H1 (cell line): ENCODE measurements around the gene KMT5C. TPM values are rescaled to one million over a fixed set of nuclear protein-coding genes. Genes with fewer than 3 reads are reported as not detected.

Experiments
- CTCF ChIA-PET: fragments of 300-600 bp; sonication (Branson Sonifier 250); formaldehyde crosslinking; loops from one replicate; lab custom pipeline; 2021; ENCODE audit not compliant: partially characterized antibody; lab: Charles Lee
- POLR2A ChIA-PET: fragments of 300-600 bp; sonication (Branson Sonifier 250); formaldehyde crosslinking; loops from one replicate; lab custom pipeline; 2021; ENCODE audit warnings: inconsistent platforms; ENCODE audit not compliant: partially characterized antibody; lab: Charles Lee
- DNase-seq, 2 experiments: peaks; one replicate each; pipeline versions ENCODE4 v3.0.0 to v3.0.0-alpha.2; 2010 to 2022; ENCODE audit warnings: low spot score in 2 of 2, low read depth in 1 of 2, mixed read lengths in 1 of 2
- FAIRE-seq: peaks from 2 replicates; lab custom pipeline; 2011; peaks lifted over from hg19 to GRCh38; lab: Jason Lieb, UNC
- H2AFZ ChIP-seq: 2 replicates; pipeline ENCODE4 v1.8.1; 2012; ENCODE audit warnings: low read length, inconsistent platforms
- H2AK5ac ChIP-seq: 2 replicates; pipeline ENCODE4 v1.6.1; 2013; ENCODE audit warnings: low read depth, low read length
- H2BK120ac ChIP-seq: replicated peaks from 2 replicates; pipeline ENCODE3; 2013; ENCODE audit warnings: low read depth, low read length, inconsistent platforms
- H2BK12ac ChIP-seq: 2 replicates; pipeline ENCODE4 v1.6.1; 2013; ENCODE audit warnings: low read depth, low read length
- H2BK15ac ChIP-seq: 2 replicates; pipeline ENCODE4 v1.6.1; 2013; ENCODE audit warnings: low read length
- H2BK20ac ChIP-seq: 2 replicates; pipeline ENCODE4 v1.6.1; 2013; ENCODE audit warnings: low read length
- H2BK5ac ChIP-seq: 2 replicates; pipeline ENCODE4 v1.6.1; 2013; ENCODE audit warnings: low read depth, low read length
- H3K14ac ChIP-seq: 2 replicates; pipeline ENCODE4 v1.6.1; 2013; ENCODE audit warnings: inconsistent platforms; ENCODE audit not compliant: insufficient read length
- H3K18ac ChIP-seq: 2 replicates; pipeline ENCODE4 v1.6.1; 2013; ENCODE audit warnings: low read length; ENCODE audit errors: extremely low read depth
- H3K23ac ChIP-seq: 2 replicates; pipeline ENCODE4 v1.6.1; 2013; ENCODE audit warnings: inconsistent platforms; ENCODE audit not compliant: insufficient read length
- H3K23me2 ChIP-seq: 2 replicates; pipeline ENCODE4 v1.6.1; 2013; ENCODE audit warnings: low read depth, low read length
- H3K27ac ChIP-seq: 2 replicates; pipeline ENCODE4 v1.6.1; 2011; ENCODE audit warnings: low read depth, low read length, inconsistent platforms
- H3K27me3 ChIP-seq, 4 experiments: replicated peaks in 1 of 4; 1 replicate in 1 of 4; 2 replicates in 3 of 4; pipeline versions ENCODE4 v1.6.1 to v1.8.1; 2011 to 2013; ENCODE audit warnings: low read length in 3 of 4, mild to moderate bottlenecking in 3 of 4, inconsistent platforms in 2 of 4, mixed read lengths in 2 of 4, moderate library complexity in 1 of 4; ENCODE audit not compliant: control insufficient read depth in 3 of 4, insufficient read depth in 3 of 4; ENCODE audit errors: extremely low read depth in 1 of 4
- H3K36me3 ChIP-seq, 4 experiments: 2 replicates each; pipeline versions ENCODE4 v1.6.1 to v1.8.1; 2011 to 2013; ENCODE audit warnings: mild to moderate bottlenecking in 4 of 4, low read length in 3 of 4, moderate library complexity in 2 of 4, control low read depth in 1 of 4, inconsistent platforms in 1 of 4; ENCODE audit not compliant: insufficient read depth in 4 of 4, control insufficient read depth in 2 of 4
- H3K4ac ChIP-seq: replicated peaks from 2 replicates; pipeline ENCODE3; 2013; ENCODE audit warnings: low read length, low read depth, mixed read lengths, inconsistent platforms; ENCODE audit not compliant: insufficient read length
- H3K4me1 ChIP-seq, 4 experiments: replicated peaks in 1 of 4; 1 replicate in 1 of 4; 2 replicates in 3 of 4; pipeline versions ENCODE4 v1.6.1 to v1.8.1; 2011 to 2013; ENCODE audit warnings: low read length in 3 of 4, inconsistent platforms in 2 of 4, mixed read lengths in 1 of 4; ENCODE audit not compliant: insufficient read depth in 4 of 4, control insufficient read depth in 3 of 4
- H3K4me2 ChIP-seq, 2 experiments: 2 replicates each; pipeline versions ENCODE4 v1.6.1 to v1.8.1; 2011 to 2013; ENCODE audit warnings: low read depth in 2 of 2, low read length in 2 of 2, control low read depth in 1 of 2, inconsistent platforms in 1 of 2, mild to moderate bottlenecking in 1 of 2; ENCODE audit not compliant: insufficient read depth in 1 of 2
- H3K4me3 ChIP-seq, 4 experiments: fragments of 200-600, 300-600 bp in 1 of 4; sonication (generic), shearing (Covaris generic), sonication (Bioruptor Twin) in 1 of 4; 2 replicates each; pipeline versions ENCODE4 v1.5.1 to v1.8.1; 2011 to 2016; ENCODE audit warnings: low read length in 4 of 4, low read depth in 3 of 4, control low read depth in 2 of 4, inconsistent platforms in 2 of 4, mild to moderate bottlenecking in 2 of 4, mixed read lengths in 1 of 4, moderate library complexity in 1 of 4; ENCODE audit not compliant: insufficient read depth in 2 of 4; ENCODE audit errors: extremely low read depth in 1 of 4
- H3K56ac ChIP-seq: replicated peaks from 2 replicates; pipeline ENCODE3; 2013; ENCODE audit warnings: low read depth, mild to moderate bottlenecking, mixed read lengths, low read length, inconsistent platforms; ENCODE audit not compliant: insufficient read length
- H3K79me1 ChIP-seq: 2 replicates; pipeline ENCODE4 v1.6.1; 2013; ENCODE audit warnings: low read depth, low read length, control low read depth
- H3K79me2 ChIP-seq, 2 experiments: 2 replicates each; pipeline versions ENCODE4 v1.6.1 to v1.8.1; 2012 to 2013; ENCODE audit warnings: low read length in 2 of 2, mild to moderate bottlenecking in 2 of 2, inconsistent platforms in 1 of 2; ENCODE audit not compliant: insufficient read depth in 2 of 2, control insufficient read depth in 1 of 2
- H3K9ac ChIP-seq, 4 experiments: replicated peaks in 1 of 4; 1 replicate in 1 of 4; 2 replicates in 3 of 4; pipeline versions ENCODE4 v1.6.1 to v1.8.1; 2011 to 2013; ENCODE audit warnings: low read depth in 3 of 4, low read length in 3 of 4, control low read depth in 2 of 4, mild to moderate bottlenecking in 2 of 4, moderate library complexity in 2 of 4, inconsistent platforms in 1 of 4; ENCODE audit errors: extremely low read depth in 1 of 4
- H3K9me3 ChIP-seq, 2 experiments: 2 replicates each; pipeline versions ENCODE4 v1.6.1 to v1.8.1; 2012 to 2013; ENCODE audit warnings: mild to moderate bottlenecking in 2 of 2, moderate library complexity in 2 of 2, control low read depth in 1 of 2, inconsistent platforms in 1 of 2, low read depth in 1 of 2, low read length in 1 of 2, mixed read lengths in 1 of 2; ENCODE audit not compliant: insufficient read depth in 2 of 2
- H4K20me1 ChIP-seq, 2 experiments: replicated peaks in 1 of 2; 2 replicates each; pipeline versions ENCODE3 to v1.8.1; 2011 to 2013; ENCODE audit warnings: inconsistent platforms in 2 of 2, low read length in 2 of 2, mild to moderate bottlenecking in 1 of 2; ENCODE audit not compliant: insufficient read depth in 2 of 2, control insufficient read depth in 1 of 2
- H4K5ac ChIP-seq: 2 replicates; pipeline ENCODE4 v1.6.1; 2013; ENCODE audit warnings: low read length, low read depth, mixed read lengths, inconsistent platforms; ENCODE audit not compliant: insufficient read length
- H4K8ac ChIP-seq: 2 replicates; pipeline ENCODE4 v1.8.0; 2013; ENCODE audit warnings: mild to moderate bottlenecking, moderate library complexity, low read length, inconsistent platforms; ENCODE audit not compliant: insufficient read depth; ENCODE audit errors: extremely low read depth
- H4K91ac ChIP-seq: replicated peaks from 2 replicates; pipeline ENCODE3; 2013; ENCODE audit warnings: low read length, mixed read lengths, inconsistent platforms; ENCODE audit not compliant: insufficient read length
- CHD1 ChIP-seq: IDR thresholded peaks from 2 replicates; pipeline ENCODE4 v1.6.1; 2012; ENCODE audit warnings: low read depth, low read length, improper control_type of control experiment
- CTCF ChIP-seq, 3 experiments: IDR thresholded peaks; 1 replicate in 2 of 3; 2 replicates in 1 of 3; pipeline versions ENCODE4 v1.5.1 to v1.6.1; 2011; ENCODE audit warnings: low read length in 3 of 3, mild to moderate bottlenecking in 3 of 3, inconsistent platforms in 2 of 3, low read depth in 1 of 3, moderate library complexity in 1 of 3; ENCODE audit not compliant: insufficient read depth in 1 of 3; ENCODE audit errors: control extremely low read depth in 1 of 3
- MAFK ChIP-seq: IDR thresholded peaks from 2 replicates; pipeline ENCODE4 v1.6.1; 2012; ENCODE audit warnings: low read depth, mild to moderate bottlenecking, improper control_type of control experiment, low read length
- SP2 ChIP-seq: IDR thresholded peaks from 2 replicates; pipeline ENCODE4 v1.6.1; 2012; ENCODE audit warnings: mild to moderate bottlenecking, low read length, inconsistent platforms
- TAF7 ChIP-seq: optimal IDR thresholded peaks from 2 replicates; pipeline ENCODE3; 2011; ENCODE audit warnings: low read depth, mild to moderate bottlenecking, inconsistent platforms, low read length, moderate library complexity, borderline replicate concordance
- WGBS, 2 experiments: shearing (Covaris generic) in 1 of 2; methylation state at CpG; one replicate each; pipeline versions ENCODE4 v1.1.6 to v1.1.7; 2013 to 2015; ENCODE audit warnings: low lambda C conversion rate in 2 of 2, mixed read lengths in 2 of 2, inconsistent platforms in 1 of 2, low coverage in 1 of 2, missing lambda C conversion rate in 1 of 2; ENCODE audit not compliant: insufficient replicate concordance in 2 of 2, insufficient coverage in 1 of 2, insufficient read length in 1 of 2; ENCODE audit errors: extremely low coverage in 1 of 2, missing lambda C conversion rate in 1 of 2; 5-methylcytosine and 5-hydroxymethylcytosine counted together
- polyA plus RNA-seq, 7 experiments: library from polyadenylated mRNA; depleted of rRNA in 3 of 7; stranded (reverse) in 5 of 7; unstranded in 2 of 7; fragments of >200 nt in 5 of 7; fragments of 200-250 nt in 2 of 7; gene quantifications; 1 replicate in 5 of 7; 2 replicates in 1 of 7; 4 replicates in 1 of 7; pipeline versions ENCODE4 v1.2.1 to v1.2.3, GENCODE V29; 2011 to 2013; ENCODE audit warnings: missing spikeins in 2 of 7, mixed read lengths in 2 of 7
- total RNA-seq: library from RNA; stranded (reverse); fragmentation: NEBNext Ultra II Directional; extraction: Animal tissue kit (Norgen Biotek cat#: 25700); gene quantifications from 2 replicates; pipeline ENCODE4 v1.2.1, GENCODE V29; 2021

Gene KMT5C
- total and polyA plus RNA-seq, 2 of the 8 experiments (the other 6 are each of a cell fraction or from before 2014, with no cell fraction given) = 24.9 to 31.5 TPM

- Histone ChIP-seq H3K9ac (no peak overlapping the region), H2BK20ac (no peak overlapping the region), H4K20me1 (peaks cover 0 to 4% of the 10 kb centered on the region in 2 experiments), H3K14ac (no peak overlapping the region), H3K23me2 (peaks cover 2% of the 10 kb centered on the region; the same call in 1 of the 2 replicates), H3K23ac (no peak overlapping the region), H3K18ac (no peak overlapping the region), H3K79me2 (no peaks in the 10 kb centered on the region), H2AK5ac (no peak overlapping the region), H4K5ac (no peak overlapping the region), H3K4ac (no peak overlapping the region), H2BK15ac (no peak overlapping the region), H3K79me1 (no peaks in the 10 kb centered on the region), H3K4me3 (no peak overlapping the region), H4K8ac (no peak overlapping the region), H3K27ac (no peak overlapping the region), H3K36me3 (peaks cover 7 to 22% (median 15%) of the 10 kb centered on the region in 4 experiments; a peak in 6 of 8 replicates), H2AFZ (no peak overlapping the region), H3K9me3 (no peaks in the 10 kb centered on the region), H3K4me2 (no peak overlapping the region), H2BK12ac (no peak overlapping the region), H3K4me1 (peaks cover 0 to 8% (median 1%) of the 10 kb centered on the region in 4 experiments; a peak in 3 of 7 replicates), H2BK120ac (no peak overlapping the region), H3K56ac (no peak overlapping the region), H3K27me3 (no peaks in the 10 kb centered on the region), H4K91ac (no peak overlapping the region), H2BK5ac (no peak overlapping the region)
- CTCF ChIA-PET = interaction anchor here (0.6 to 1.3 kb wide), 2 partner anchors 72 to 157 kb away, joined by 3 to 5 read pairs; partner anchors contain the start of gene IL11
- POLR2A ChIA-PET = interaction anchor here (1.1 to 3.1 kb wide), 3 partner anchors 17 to 110 kb away, joined by 4 to 11 read pairs (median 5); partner anchors contain the start of genes KMT5C and UBE2S
- WGBS, 2 experiments = 92% methylated on average over 7 of the region's 10 CpGs; no CpG with 5 or more reads in 1 of the 2 experiments
- FAIRE-seq = no peak
- DNase-seq = no peak
- TF ChIP-seq MAFK (no peak), CHD1 (no peak), TAF7 (no peak), SP2 (no peak), CTCF (IDR thresholded peaks at IDR 0.05; ENCODE audit: control extremely low read depth in 1 of 3, insufficient read depth in 1 of 3, low read depth in 1 of 3, low read length in 3 of 3) (no peak)
Measured at GRCh38 chr19:55297267-55297666, 42.4 kb upstream of the KMT5C start.
